SKM-1 treated with dmso at 0.1 percent for 144 hours (cell line): ENCODE data around the gene RBM4B.
"Not testable (repeated sequence)": the region's sequence is repeated elsewhere in the genome, so short reads cannot be mapped to it uniquely, and the experiment has no call there.

Source experiments
- DNase-seq: peaks from one replicate; lab custom pipeline; 2025; ENCODE audit not compliant: unreplicated experiment; lab: John Stamatoyannopoulos, UW

Gene RBM4B

GRCh38 chr11:66677599-66678375 lies at the start of gene RBM4B:
Gene RBM4B (minus strand): TSS chr11:66677887. CDS start chr11:66677079, 808 bp downstream.
- DNase-seq = peak; percentile 89

- no peak for DNase-seq
Measured at GRCh38 chr11:66725647-66726046, 48.0 kb upstream of the RBM4B start.

- DNase-seq = no peak
Measured at GRCh38 chr11:66725114-66725513, 47.4 kb upstream of the RBM4B start.

- DNase-seq = not testable (repeated sequence)
Measured at GRCh38 chr11:66724167-66724566, 46.5 kb upstream of the RBM4B start.

GRCh38 chr11:66723693-66724092 lies 46.0 kb upstream of the RBM4B start:
- DNase-seq = no peak

GRCh38 chr11:66722745-66723651 lies 45.3 kb upstream of the RBM4B start:
- DNase-seq = no peak

- no peak for DNase-seq
Measured at GRCh38 chr11:66721939-66722338, 44.3 kb upstream of the RBM4B start.

- DNase-seq = no peak
Measured at GRCh38 chr11:66720899-66721470, 43.3 kb upstream of the RBM4B start.

GRCh38 chr11:66720223-66720898 lies 42.7 kb upstream of the RBM4B start:
- no peak for DNase-seq

GRCh38 chr11:66719111-66719872 lies 41.6 kb upstream of the RBM4B start:
- no peak for DNase-seq

GRCh38 chr11:66718320-66718971 lies 40.8 kb upstream of the RBM4B start:
- no peak for DNase-seq

- DNase-seq = no peak
Measured at GRCh38 chr11:66717925-66718319, 40.2 kb upstream of the RBM4B start.

GRCh38 chr11:66716996-66717395 lies 39.3 kb upstream of the RBM4B start:
- DNase-seq = no peak

- no peak for DNase-seq
Measured at GRCh38 chr11:66715346-66716085, 37.8 kb upstream of the RBM4B start.

GRCh38 chr11:66713746-66714480 lies 36.2 kb upstream of the RBM4B start:
- no peak for DNase-seq

GRCh38 chr11:66710384-66710930 lies 32.8 kb upstream of the RBM4B start:
- DNase-seq = no peak

GRCh38 chr11:66708701-66709100 lies 31.0 kb upstream of the RBM4B start:
- DNase-seq = no peak

GRCh38 chr11:66708094-66708493 lies 30.4 kb upstream of the RBM4B start:
- DNase-seq = no peak
